ENCODE measurements around the gene TPRG1. TPM values are rescaled to one million over a fixed set of nuclear protein-coding genes. Genes with fewer than 3 reads are reported as not detected.

Gene TPRG1
- total RNA-seq, 2 donors from 2014 or later: 2.1 to 4.6 TPM

DNA sequence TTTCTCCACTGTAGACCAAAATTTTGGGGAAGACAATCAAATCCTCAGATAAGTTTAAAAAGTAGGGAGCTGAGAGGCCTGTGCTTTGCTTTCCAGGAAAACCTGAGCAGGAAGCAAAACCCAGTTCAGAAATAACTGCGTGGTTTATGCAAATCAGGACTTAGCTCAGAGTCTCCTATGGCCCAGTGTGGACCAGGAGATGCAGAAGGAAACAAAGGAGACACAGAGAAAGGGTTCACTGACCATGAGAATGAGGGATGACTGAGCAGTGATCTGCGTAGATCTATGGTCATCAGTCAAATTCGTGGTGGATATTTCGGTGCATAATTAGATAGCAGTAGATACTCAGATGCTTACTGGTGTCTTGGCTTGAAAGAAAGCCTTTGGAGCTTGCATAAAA is 196.6 kb downstream of the TPRG1 start:
- intact Hi-C loops (cut with DNase I): no loop called here
- Histone ChIP-seq H3K9me3 (no peaks in the 10 kb centered on the region), H3K4me3 (no peak overlapping the region), H3K27ac (no peak overlapping the region), H3K36me3 (replicated peaks in 1 of 2; ENCODE audit: insufficient read depth in 1 of 2, low read depth in 2 of 2) (no peaks in the 10 kb centered on the region), H3K4me1 (no peaks in the 10 kb centered on the region), H3K27me3 (no peaks in the 10 kb centered on the region)
- DNase-seq: no peak
- no peak for ATAC-seq
- TF ChIP-seq, protein P1, sequence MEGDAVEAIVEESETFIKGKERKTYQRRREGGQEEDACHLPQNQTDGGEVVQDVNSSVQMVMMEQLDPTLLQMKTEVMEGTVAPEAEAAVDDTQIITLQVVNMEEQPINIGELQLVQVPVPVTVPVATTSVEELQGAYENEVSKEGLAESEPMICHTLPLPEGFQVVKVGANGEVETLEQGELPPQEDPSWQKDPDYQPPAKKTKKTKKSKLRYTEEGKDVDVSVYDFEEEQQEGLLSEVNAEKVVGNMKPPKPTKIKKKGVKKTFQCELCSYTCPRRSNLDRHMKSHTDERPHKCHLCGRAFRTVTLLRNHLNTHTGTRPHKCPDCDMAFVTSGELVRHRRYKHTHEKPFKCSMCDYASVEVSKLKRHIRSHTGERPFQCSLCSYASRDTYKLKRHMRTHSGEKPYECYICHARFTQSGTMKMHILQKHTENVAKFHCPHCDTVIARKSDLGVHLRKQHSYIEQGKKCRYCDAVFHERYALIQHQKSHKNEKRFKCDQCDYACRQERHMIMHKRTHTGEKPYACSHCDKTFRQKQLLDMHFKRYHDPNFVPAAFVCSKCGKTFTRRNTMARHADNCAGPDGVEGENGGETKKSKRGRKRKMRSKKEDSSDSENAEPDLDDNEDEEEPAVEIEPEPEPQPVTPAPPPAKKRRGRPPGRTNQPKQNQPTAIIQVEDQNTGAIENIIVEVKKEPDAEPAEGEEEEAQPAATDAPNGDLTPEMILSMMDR (IDR thresholded peaks at IDR 0.05): no peak
- no peak for TF ChIP-seq POLR2A (IDR thresholded peaks at IDR 0.05)
- 64 to 67% methylated on average over 4 of the region's 4 CpGs for WGBS, 2 donors

DNA sequence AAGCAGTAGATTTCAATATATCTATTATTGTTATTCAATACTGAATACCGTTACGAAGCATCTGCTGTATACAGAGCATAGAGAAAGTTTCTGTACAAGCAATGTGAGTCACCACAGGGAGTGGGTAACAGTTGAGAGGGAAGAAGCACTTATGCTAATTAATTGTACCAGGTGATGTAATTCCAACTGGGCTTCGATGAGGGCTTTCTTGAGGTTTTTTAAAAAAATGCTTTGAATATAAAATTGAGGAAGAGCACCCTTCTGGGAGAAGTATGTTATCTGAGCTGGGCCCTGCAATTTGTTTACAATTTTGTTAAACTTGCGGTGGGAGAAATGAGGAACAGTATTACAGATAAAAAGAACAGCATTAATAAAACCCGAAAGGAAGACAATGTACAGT is 197.9 kb downstream of the TPRG1 start:
- Histone ChIP-seq H3K9me3 (no peaks in the 10 kb centered on the region), H3K27ac (no peak overlapping the region), H3K27me3 (no peaks in the 10 kb centered on the region), H3K36me3 (replicated peaks in 1 of 2; ENCODE audit: insufficient read depth in 1 of 2, low read depth in 2 of 2) (no peaks in the 10 kb centered on the region), H3K4me1 (no peaks in the 10 kb centered on the region), H3K4me3 (no peak overlapping the region)
- intact Hi-C loops (cut with DNase I): no loop called here
- ATAC-seq (no peak), DNase-seq (no peak)
- TF ChIP-seq, protein P1 (IDR thresholded peaks at IDR 0.05): no peak
- no peak for TF ChIP-seq POLR2A (IDR thresholded peaks at IDR 0.05)
- WGBS, 2 donors: 68 to 76% methylated on average over 5 of the region's 5 CpGs

DNA sequence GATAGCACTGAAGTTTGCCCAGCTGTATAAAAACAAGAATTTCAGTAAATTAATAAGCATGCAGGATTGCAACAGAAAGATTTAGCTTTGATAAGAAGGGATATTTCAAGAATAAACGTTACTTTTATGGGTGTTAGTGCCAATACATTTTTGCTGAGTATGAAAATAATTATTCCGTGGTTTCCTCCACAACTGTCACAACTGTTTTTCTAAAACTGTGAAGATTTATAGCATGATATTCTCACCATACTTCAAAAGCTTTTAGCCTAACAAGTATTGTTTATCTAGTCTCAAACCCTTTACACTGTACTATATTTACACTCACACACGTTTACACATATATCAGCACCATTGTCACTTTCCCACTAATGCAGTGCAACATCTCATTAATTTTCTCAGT is 200.5 kb downstream of the TPRG1 start:
- 9 to 11% methylated on average over 3 of the region's 3 CpGs for WGBS, 2 donors
- Histone ChIP-seq H3K27ac (no peak overlapping the region), H3K27me3 (no peaks in the 10 kb centered on the region), H3K4me3 (no peak overlapping the region), H3K9me3 (no peaks in the 10 kb centered on the region), H3K4me1 (no peaks in the 10 kb centered on the region), H3K36me3 (replicated peaks in 1 of 2; ENCODE audit: insufficient read depth in 1 of 2, low read depth in 2 of 2) (no peaks in the 10 kb centered on the region)
- DNase-seq (no peak), ATAC-seq (no peak)
- TF ChIP-seq, protein P1 (IDR thresholded peaks at IDR 0.05): no peak
- no peak for TF ChIP-seq POLR2A (IDR thresholded peaks at IDR 0.05)
- intact Hi-C loops (cut with DNase I): no loop called here

Measured in body of pancreas (tissue), 4 donors.